VCaP (cell line): Measurements from ENCODE around the gene LMF1.

Source experiments
- H3K27ac ChIP-seq: fragments of 450-650 bp; 2 replicates; pipeline ENCODE4 v1.5.1; 2017
- TF ChIP-seq, protein P1 (sequence below): fragments of 450-650 bp; conservative IDR thresholded peaks from 2 replicates; pipeline ENCODE4 v1.5.1; 2017; ENCODE audit warnings: mild to moderate bottlenecking, moderate library complexity

The LMF1 gene

DNA sequence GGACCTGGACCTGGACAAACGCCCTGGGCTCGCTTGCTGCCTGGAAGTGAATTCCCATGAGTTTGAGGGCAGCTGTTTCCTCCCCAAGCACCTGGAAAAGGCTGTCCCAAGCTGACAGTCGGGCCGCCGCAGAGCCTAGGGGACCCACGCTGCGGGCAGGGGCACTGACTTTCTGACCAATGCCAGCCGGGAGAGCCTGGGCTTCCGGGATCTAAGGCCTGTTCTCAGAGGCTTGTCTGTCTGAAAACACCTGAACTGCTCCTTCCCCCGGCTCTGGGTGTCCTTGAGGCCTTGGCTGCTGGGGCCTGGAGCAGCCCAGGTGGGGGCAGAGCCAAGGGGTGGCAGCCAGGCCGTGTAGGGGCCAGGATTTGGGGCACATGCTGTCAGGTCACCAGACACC, 72.6 kb downstream of the LMF1 start:
- H3K27ac ChIP-seq, result no peak overlapping the region
- TF ChIP-seq, protein P1, sequence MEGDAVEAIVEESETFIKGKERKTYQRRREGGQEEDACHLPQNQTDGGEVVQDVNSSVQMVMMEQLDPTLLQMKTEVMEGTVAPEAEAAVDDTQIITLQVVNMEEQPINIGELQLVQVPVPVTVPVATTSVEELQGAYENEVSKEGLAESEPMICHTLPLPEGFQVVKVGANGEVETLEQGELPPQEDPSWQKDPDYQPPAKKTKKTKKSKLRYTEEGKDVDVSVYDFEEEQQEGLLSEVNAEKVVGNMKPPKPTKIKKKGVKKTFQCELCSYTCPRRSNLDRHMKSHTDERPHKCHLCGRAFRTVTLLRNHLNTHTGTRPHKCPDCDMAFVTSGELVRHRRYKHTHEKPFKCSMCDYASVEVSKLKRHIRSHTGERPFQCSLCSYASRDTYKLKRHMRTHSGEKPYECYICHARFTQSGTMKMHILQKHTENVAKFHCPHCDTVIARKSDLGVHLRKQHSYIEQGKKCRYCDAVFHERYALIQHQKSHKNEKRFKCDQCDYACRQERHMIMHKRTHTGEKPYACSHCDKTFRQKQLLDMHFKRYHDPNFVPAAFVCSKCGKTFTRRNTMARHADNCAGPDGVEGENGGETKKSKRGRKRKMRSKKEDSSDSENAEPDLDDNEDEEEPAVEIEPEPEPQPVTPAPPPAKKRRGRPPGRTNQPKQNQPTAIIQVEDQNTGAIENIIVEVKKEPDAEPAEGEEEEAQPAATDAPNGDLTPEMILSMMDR, result no peak

DNA sequence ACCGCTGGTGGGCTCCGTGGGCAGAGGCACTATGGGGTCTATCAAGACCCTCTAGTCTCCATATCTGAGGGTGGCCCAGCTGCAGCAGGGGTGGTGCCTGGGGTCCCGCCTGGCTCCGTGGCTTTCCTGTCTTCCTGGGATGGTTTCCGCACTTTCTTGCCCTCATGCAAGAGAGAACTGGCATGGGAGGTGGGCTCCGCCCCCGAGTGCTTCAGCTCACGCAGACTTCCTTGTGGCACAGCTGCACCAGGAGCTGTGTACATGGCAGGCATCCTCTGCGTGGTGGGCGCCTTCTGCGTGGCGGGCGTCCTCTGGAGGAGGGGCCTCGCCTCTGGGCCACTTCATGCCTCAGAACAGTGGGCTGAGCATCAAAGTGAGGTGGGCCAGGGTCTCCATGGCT, 73.1 kb downstream of the LMF1 start:
- TF ChIP-seq, protein P1, result no peak
- no peak overlapping the region for H3K27ac ChIP-seq

DNA sequence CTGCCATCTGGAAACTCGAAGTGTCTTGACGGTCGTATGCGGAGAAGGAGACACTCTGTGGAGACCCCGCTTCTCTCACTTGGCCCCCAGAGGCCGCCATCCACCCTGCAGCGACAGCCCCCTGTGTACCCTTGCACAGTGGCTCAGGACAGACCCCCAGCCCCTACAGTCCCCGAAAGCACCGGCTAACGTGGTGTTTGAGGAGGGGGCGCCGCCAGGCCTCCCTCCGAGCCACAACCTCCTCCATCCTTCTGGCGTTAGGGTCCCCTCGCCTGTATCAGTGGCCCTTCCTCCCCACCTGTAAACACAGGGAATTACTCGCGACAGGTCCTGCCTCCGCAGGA, 73.6 kb downstream of the LMF1 start:
- H3K27ac ChIP-seq, result no peak overlapping the region
- TF ChIP-seq, protein P1, result no peak

DNA sequence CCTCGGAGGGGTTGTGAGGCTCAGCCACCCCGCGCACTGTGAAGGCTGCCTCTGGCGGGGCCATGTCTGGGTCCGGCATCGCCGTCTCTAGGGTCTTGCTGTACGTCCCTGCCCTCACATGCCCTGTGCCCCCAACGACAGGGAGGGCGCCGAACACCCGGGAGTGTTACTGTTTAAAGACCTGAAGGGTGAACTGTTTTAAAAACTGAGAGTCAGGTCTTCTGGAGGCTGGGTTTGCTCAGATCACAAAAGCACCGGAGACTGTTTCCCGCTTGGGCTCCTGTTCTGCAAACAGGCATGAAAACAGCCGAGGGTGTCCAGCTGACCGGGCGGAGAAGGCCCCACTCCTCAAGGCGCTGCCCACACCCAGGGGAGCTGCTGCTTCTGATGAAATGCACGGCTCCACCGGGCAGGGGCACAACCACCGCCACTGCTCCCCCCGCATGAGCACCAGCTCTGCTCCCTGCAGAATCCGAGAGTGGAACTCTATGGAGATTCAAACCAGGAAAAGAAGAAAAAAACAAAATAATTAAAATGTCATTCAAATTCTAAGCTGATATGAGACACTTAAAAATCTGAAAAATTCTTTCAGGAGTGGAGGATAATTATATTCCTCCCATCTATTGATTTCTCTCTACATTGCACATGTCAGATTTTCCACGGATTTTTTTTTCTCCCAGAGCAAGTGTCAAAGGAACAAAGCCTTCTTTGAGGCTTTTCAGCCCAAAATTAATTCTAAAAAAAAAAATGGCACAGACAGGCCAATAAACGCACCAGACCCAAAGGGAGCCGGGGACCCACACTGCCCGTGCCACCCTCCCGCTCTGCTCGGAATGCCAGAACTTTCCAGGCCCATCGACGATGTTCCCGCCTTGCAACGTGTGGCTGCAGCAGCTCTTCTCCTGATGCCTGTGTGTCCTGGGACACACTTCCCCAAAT, 74.3 kb downstream of the LMF1 start:
- TF ChIP-seq, protein P1, result no peak
- no peak overlapping the region for H3K27ac ChIP-seq

DNA sequence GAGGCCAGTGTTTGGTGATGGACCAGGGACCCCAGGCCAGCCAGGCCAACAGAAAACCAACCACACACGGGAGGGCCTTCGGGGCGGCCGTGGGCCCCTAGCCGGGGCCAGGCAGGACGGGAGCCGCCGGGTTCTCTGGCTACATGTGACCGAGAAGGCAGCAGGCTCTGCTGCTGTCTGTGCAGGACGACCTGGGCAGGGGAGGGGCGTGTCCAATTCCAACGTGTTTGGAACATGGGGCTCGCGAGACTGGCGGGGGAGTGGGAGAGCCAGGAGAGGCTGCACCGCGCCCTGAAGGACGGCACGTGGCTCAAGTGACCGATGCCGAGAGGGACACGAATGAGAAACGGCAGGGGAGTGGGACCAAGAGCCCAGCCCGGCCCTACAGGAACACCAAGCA, 75.4 kb downstream of the LMF1 start:
- no peak overlapping the region for H3K27ac ChIP-seq
- TF ChIP-seq, protein P1, result no peak

DNA sequence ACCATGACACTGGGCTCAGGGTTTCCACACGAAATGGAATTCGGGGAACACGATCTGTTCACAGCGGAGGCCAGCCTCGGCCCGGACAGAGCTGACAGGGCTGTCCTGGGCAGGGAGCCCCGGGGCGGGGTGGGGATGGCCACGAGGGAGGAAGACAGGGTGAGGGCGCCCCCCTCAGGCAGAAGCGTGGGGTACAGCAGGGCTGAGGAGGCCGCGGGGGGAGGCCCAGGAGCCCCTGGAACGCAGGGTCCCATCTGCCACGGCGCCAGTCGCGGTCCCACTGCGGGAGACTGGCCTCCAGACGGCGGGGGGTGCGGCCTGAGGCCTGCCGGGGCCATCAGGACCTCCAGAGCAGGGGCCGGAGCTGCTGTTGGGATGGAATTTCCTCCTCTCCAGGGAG, 75.9 kb downstream of the LMF1 start:
- TF ChIP-seq, protein P1, result no peak
- no peak overlapping the region for H3K27ac ChIP-seq

DNA sequence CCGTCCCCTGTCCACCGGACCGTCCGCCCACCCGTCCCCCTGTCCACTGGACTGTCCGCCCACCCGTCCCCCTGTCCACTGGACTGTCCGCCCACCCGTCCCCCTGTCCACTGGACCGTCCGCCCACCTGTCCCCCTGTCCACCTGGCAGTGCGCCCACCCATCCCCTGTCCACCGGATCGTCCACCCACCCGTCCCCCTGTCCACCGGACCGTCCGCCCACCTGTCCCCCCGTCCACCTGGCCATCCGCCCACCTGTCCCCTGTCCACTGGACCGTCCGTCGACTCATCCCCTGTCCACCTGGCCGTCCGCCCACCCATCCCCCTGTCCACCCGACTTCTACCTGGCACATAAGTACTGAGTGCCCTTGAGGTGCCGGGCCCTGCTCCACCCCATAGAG, 76.6 kb downstream of the LMF1 start:
- TF ChIP-seq, protein P1, result no peak
- no peak overlapping the region for H3K27ac ChIP-seq
